Kidney epithelial cell (primary cell): Measurements from ENCODE around the gene NID1. TPM values are rescaled to one million over a fixed set of nuclear protein-coding genes. Genes with fewer than 3 reads are reported as not detected.
A peak's percentile ranks its signal among the peaks of the same experiment; 100 is the strongest.

Experiments used
- DNase-seq: peaks from one replicate; pipeline ENCODE4 v3.0.0-alpha.2; 2010; ENCODE audit warnings: low read depth
- H3K27me3 ChIP-seq: 2 replicates; pipeline ENCODE4 v1.6.0; 2011; ENCODE audit warnings: low read length; ENCODE audit not compliant: control insufficient read depth, insufficient read depth
- H3K36me3 ChIP-seq: 2 replicates; pipeline ENCODE4 v1.5.1; 2011; ENCODE audit warnings: low read length; ENCODE audit not compliant: control insufficient read depth, insufficient read depth
- H3K4me3 ChIP-seq: 2 replicates; pipeline ENCODE4 v1.5.1; 2011; ENCODE audit warnings: low read depth, mild to moderate bottlenecking, control low read depth, low read length
- CTCF ChIP-seq: IDR thresholded peaks from 2 replicates; pipeline ENCODE4 v1.5.1; 2011; ENCODE audit warnings: mild to moderate bottlenecking, moderate library complexity, low read length, control low read depth, inconsistent platforms; ENCODE audit not compliant: insufficient read depth, poor library complexity, severe bottlenecking
- total RNA-seq: library from RNA; depleted of rRNA; stranded (reverse); fragments of >200 nt; gene quantifications from 2 replicates; pipeline ENCODE4 v1.2.3, GENCODE V29; 2015

NID1 gene
- total RNA-seq, 1 donor from 2014 or later: 21.2 TPM

DNA sequence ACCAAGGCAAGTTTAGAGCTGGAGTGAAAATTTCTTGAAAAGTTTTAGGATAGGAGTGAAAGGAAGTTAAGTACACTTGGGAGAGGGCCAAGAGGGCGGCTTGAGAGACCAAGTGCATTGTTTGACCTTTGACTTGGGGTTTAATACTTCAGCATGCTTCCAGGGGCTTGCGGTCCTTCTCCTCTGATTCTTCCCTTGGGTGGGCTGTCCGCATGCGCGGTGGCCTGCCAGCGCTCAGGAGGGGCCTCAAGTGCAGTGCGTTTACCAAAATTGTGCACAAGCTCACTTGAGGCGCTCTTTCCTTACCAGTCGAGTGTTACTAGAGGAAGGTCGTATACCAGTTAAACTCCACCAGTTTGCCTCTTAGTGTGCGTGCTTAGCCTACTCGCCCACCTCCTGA, 106.9 kb downstream of the NID1 start:
- Histone ChIP-seq H3K36me3 (no peaks in the 10 kb centered on the region), H3K4me3 (no peak overlapping the region), H3K27me3 (no peaks in the 10 kb centered on the region)
- TF ChIP-seq CTCF: no peak
- no peak for DNase-seq

- H3K36me3 ChIP-seq: no peaks in the 10 kb centered on the region
- no peak for TF ChIP-seq CTCF
- DNase-seq: no peak
- H3K4me3 ChIP-seq: no peak overlapping the region
- H3K27me3 ChIP-seq: no peaks in the 10 kb centered on the region
Observed at GRCh38 chr1:235955777-235956176, 109.1 kb downstream of the NID1 start.

GRCh38 chr1:235954306-235955283, 110.3 kb downstream of the NID1 start:
- no peak overlapping the region for H3K4me3 ChIP-seq
- H3K27me3 ChIP-seq: no peaks in the 10 kb centered on the region
- no peaks in the 10 kb centered on the region for H3K36me3 ChIP-seq
- TF ChIP-seq CTCF: no peak
- DNase-seq: no peak

DNA sequence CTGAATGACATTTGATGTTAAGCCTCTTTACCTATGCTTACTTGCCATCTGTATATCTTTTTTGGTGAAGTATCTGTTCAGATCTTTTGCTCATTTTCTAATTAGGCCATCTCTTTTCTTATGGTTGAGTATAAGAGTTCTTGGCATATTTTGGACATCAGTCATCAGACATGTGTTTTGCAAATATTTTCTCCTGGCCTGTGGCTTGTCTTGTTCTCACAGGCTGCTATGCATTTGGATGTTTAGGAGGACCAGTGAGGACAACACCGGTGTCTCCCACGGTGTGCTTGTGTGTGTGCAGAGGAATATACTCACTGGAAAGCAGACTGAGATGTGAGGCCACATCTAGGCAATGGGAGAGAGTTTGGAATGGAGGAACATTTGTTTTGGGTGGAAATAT, 111.1 kb downstream of the NID1 start:
- DNase-seq: peak; percentile 38
- no peak for TF ChIP-seq CTCF
- Histone ChIP-seq H3K27me3 (no peaks in the 10 kb centered on the region), H3K36me3 (no peaks in the 10 kb centered on the region), H3K4me3 (no peak overlapping the region)

DNA sequence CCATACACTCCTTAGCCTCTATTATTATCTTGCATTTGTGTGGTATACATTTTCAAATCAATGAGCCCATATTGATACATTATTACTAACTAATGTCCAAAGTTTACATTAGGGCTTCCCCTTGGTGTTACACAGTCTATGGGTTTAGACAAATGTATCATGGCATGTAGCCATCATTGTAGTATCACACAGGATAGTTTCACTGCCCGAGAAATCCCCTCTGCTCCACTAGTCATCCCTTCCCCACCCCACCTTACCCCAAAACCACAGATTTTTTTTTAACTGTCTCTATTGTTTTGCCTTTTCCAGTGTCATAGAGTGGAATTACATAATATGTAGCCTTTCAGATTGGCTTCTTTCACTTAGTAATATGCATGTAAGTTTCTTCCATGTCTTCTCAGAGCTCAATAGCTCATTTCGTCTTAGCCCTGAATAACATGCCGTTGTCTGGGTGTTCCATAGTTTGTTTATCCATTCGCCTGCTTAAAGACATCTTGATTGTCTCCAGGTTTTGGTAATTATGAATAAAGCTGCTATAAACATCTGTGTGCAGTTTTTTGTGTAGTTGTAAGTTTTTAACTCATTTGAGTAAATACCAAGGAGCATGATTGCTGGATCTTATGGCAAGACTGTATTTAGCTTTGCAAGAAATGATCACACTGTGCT, 111.8 kb downstream of the NID1 start:
- DNase-seq: no peak
- H3K27me3 ChIP-seq: no peaks in the 10 kb centered on the region
- TF ChIP-seq CTCF: no peak
- no peaks in the 10 kb centered on the region for H3K36me3 ChIP-seq
- no peak overlapping the region for H3K4me3 ChIP-seq
